Fibroblast of villous mesenchyme (primary cell): Measurements from ENCODE around the gene MS4A10. TPM values are rescaled to one million over a fixed set of nuclear protein-coding genes. Genes with fewer than 3 reads are reported as not detected.

Experiments
- DNase-seq: peaks from one replicate; pipeline ENCODE4 v3.0.0-alpha.2; 2010; ENCODE audit warnings: low read depth
- H3K4me3 ChIP-seq: 2 replicates; pipeline ENCODE4 v1.5.1; 2011; ENCODE audit warnings: low read depth, mild to moderate bottlenecking, low read length
- CTCF ChIP-seq: IDR thresholded peaks from 2 replicates; pipeline ENCODE4 v1.5.1; 2012; ENCODE audit warnings: low read depth, mild to moderate bottlenecking, low read length; ENCODE audit not compliant: insufficient read depth
- total RNA-seq: library from RNA; depleted of rRNA; stranded (reverse); fragments of >200 nt; gene quantifications from 2 replicates; pipeline ENCODE4 v1.2.3, GENCODE V29; 2012

MS4A10 gene
- not detected in 2 replicates for total RNA-seq

GRCh38 chr11:60785136-60785535, at the start of gene MS4A10:
MS4A10 (plus strand) TSS chr11:60785333; CDS start chr11:60790336, 5,003 bp downstream.
- no peak within 1 kb of the TSS for H3K4me3 ChIP-seq
- TF ChIP-seq CTCF: no peak
- no peak for DNase-seq

- no peak for TF ChIP-seq CTCF
- no peak for DNase-seq
- H3K4me3 ChIP-seq: no peak overlapping the region
Observed at GRCh38 chr11:60739114-60739513, 46.0 kb upstream of the MS4A10 start.

- DNase-seq: no peak
- no peak overlapping the region for H3K4me3 ChIP-seq
- no peak for TF ChIP-seq CTCF
Observed at GRCh38 chr11:60740573-60740972, 44.6 kb upstream of the MS4A10 start.

- TF ChIP-seq CTCF: no peak
- no peak for DNase-seq
Observed at GRCh38 chr11:60741421-60741820, 43.7 kb upstream of the MS4A10 start.

GRCh38 chr11:60743058-60743457, 42.1 kb upstream of the MS4A10 start:
- no peak for DNase-seq
- no peak for TF ChIP-seq CTCF
- no peak overlapping the region for H3K4me3 ChIP-seq

More at GRCh38 chr11:60741421-60741820, 43.7 kb upstream of the MS4A10 start:
- no peak overlapping the region for H3K4me3 ChIP-seq

- no peak overlapping the region for H3K4me3 ChIP-seq
- DNase-seq: no peak
- TF ChIP-seq CTCF: no peak
Observed at GRCh38 chr11:60744114-60744513, 41.0 kb upstream of the MS4A10 start.

GRCh38 chr11:60747359-60747873, 37.7 kb upstream of the MS4A10 start:
- no peak for DNase-seq
- H3K4me3 ChIP-seq: no peak overlapping the region
- TF ChIP-seq CTCF: no peak
